HEK293 (cell line): ENCODE measurements around the gene FADS3.

Source experiments
- BCL11A ChIP-seq: fragments of 450-650 bp; formaldehyde crosslinking; IDR thresholded peaks from 2 replicates; pipeline ENCODE4 v1.5.1; 2016; ENCODE audit warnings: low read depth, missing biosample characterization, missing genetic modification characterization
- ZBTB1 ChIP-seq: fragments of 450-650 bp; formaldehyde crosslinking; IDR thresholded peaks from 2 replicates; pipeline ENCODE4 v1.5.1; 2016; ENCODE audit warnings: missing biosample characterization, missing genetic modification characterization
- ZBTB7A ChIP-seq: fragments of 450-650 bp; formaldehyde crosslinking; IDR thresholded peaks from 2 replicates; pipeline ENCODE4 v1.5.1; 2016; ENCODE audit warnings: low read depth, missing biosample characterization, missing genetic modification characterization
- ZFP69B ChIP-seq: fragments of 450-650 bp; formaldehyde crosslinking; IDR thresholded peaks from 2 replicates; pipeline ENCODE4 v1.5.1; 2016; ENCODE audit warnings: missing biosample characterization, missing genetic modification characterization
- ZNF157 ChIP-seq: fragments of 450-650 bp; formaldehyde crosslinking; IDR thresholded peaks from 2 replicates; pipeline ENCODE4 v1.5.1; 2016; ENCODE audit warnings: missing biosample characterization, missing genetic modification characterization
- ZNF175 ChIP-seq: fragments of 450-650 bp; formaldehyde crosslinking; IDR thresholded peaks from 2 replicates; pipeline ENCODE4 v1.5.1; 2016; ENCODE audit warnings: missing biosample characterization, missing genetic modification characterization
- ZNF274 ChIP-seq, 2 experiments: fragments of 200-500 bp in 1 of 2; fragments of 450-650 bp in 1 of 2; sonication (Bioruptor generic) in 1 of 2; formaldehyde crosslinking in 1 of 2; IDR thresholded peaks; 2 replicates each; pipeline versions ENCODE4 v1.5.1 to v1.6.1; 2014 to 2016; ENCODE audit warnings: borderline replicate concordance in 1 of 2, inconsistent platforms in 1 of 2, low read length in 1 of 2, missing biosample characterization in 1 of 2, missing genetic modification characterization in 1 of 2
- ZNF280D ChIP-seq: fragments of 450-650 bp; formaldehyde crosslinking; IDR thresholded peaks from 2 replicates; pipeline ENCODE4 v1.5.1; 2016; ENCODE audit warnings: missing biosample characterization, missing genetic modification characterization
- ZNF791 ChIP-seq: fragments of 450-650 bp; formaldehyde crosslinking; IDR thresholded peaks from 2 replicates; pipeline ENCODE4 v1.5.1; 2016; ENCODE audit warnings: missing biosample characterization, missing genetic modification characterization
- TF ChIP-seq, protein P1 (sequence below): fragments of 450-650 bp; formaldehyde crosslinking; IDR thresholded peaks from 2 replicates; pipeline ENCODE4 v1.5.1; 2016; ENCODE audit warnings: missing biosample characterization, missing genetic modification characterization
- TF ChIP-seq, protein P2 (sequence below): fragments of 450-650 bp; formaldehyde crosslinking; IDR thresholded peaks from 2 replicates; pipeline ENCODE4 v1.5.1; 2016; ENCODE audit warnings: missing biosample characterization, missing genetic modification characterization
- TF ChIP-seq, protein P3 (sequence below): fragments of 450-650 bp; formaldehyde crosslinking; IDR thresholded peaks from 2 replicates; pipeline ENCODE4 v1.5.1; 2016; ENCODE audit warnings: missing biosample characterization, missing genetic modification characterization, borderline replicate concordance

GRCh38 chr11:61873588-61874376 lies 17.6 kb downstream of the FADS3 start:
- TF ChIP-seq ZNF280D (tag by site-specific recombination) (no peak), ZNF274 (IDR thresholded peaks at IDR 0.05; ENCODE audit: low read length) (no peak), ZNF274 (tag by site-specific recombination; IDR thresholded peaks at IDR 0.05; ENCODE audit: borderline replicate concordance) (no peak), ZBTB1 (no peak), ZFP69B (tag by site-specific recombination) (no peak), ZNF175 (tag by site-specific recombination) (no peak), ZBTB7A (tag by site-specific recombination) (no peak), BCL11A (no peak), ZNF791 (tag by site-specific recombination) (no peak), ZNF157 (no peak)
- TF ChIP-seq, protein P1, sequence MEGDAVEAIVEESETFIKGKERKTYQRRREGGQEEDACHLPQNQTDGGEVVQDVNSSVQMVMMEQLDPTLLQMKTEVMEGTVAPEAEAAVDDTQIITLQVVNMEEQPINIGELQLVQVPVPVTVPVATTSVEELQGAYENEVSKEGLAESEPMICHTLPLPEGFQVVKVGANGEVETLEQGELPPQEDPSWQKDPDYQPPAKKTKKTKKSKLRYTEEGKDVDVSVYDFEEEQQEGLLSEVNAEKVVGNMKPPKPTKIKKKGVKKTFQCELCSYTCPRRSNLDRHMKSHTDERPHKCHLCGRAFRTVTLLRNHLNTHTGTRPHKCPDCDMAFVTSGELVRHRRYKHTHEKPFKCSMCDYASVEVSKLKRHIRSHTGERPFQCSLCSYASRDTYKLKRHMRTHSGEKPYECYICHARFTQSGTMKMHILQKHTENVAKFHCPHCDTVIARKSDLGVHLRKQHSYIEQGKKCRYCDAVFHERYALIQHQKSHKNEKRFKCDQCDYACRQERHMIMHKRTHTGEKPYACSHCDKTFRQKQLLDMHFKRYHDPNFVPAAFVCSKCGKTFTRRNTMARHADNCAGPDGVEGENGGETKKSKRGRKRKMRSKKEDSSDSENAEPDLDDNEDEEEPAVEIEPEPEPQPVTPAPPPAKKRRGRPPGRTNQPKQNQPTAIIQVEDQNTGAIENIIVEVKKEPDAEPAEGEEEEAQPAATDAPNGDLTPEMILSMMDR (tag by site-specific recombination), result no peak
- TF ChIP-seq, protein P2, sequence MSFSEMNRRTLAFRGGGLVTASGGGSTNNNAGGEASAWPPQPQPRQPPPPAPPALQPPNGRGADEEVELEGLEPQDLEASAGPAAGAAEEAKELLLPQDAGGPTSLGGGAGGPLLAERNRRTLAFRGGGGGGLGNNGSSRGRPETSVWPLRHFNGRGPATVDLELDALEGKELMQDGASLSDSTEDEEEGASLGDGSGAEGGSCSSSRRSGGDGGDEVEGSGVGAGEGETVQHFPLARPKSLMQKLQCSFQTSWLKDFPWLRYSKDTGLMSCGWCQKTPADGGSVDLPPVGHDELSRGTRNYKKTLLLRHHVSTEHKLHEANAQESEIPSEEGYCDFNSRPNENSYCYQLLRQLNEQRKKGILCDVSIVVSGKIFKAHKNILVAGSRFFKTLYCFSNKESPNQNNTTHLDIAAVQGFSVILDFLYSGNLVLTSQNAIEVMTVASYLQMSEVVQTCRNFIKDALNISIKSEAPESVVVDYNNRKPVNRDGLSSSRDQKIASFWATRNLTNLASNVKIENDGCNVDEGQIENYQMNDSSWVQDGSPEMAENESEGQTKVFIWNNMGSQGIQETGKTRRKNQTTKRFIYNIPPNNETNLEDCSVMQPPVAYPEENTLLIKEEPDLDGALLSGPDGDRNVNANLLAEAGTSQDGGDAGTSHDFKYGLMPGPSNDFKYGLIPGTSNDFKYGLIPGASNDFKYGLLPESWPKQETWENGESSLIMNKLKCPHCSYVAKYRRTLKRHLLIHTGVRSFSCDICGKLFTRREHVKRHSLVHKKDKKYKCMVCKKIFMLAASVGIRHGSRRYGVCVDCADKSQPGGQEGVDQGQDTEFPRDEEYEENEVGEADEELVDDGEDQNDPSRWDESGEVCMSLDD (tag by site-specific recombination), result no peak
- TF ChIP-seq, protein P3, sequence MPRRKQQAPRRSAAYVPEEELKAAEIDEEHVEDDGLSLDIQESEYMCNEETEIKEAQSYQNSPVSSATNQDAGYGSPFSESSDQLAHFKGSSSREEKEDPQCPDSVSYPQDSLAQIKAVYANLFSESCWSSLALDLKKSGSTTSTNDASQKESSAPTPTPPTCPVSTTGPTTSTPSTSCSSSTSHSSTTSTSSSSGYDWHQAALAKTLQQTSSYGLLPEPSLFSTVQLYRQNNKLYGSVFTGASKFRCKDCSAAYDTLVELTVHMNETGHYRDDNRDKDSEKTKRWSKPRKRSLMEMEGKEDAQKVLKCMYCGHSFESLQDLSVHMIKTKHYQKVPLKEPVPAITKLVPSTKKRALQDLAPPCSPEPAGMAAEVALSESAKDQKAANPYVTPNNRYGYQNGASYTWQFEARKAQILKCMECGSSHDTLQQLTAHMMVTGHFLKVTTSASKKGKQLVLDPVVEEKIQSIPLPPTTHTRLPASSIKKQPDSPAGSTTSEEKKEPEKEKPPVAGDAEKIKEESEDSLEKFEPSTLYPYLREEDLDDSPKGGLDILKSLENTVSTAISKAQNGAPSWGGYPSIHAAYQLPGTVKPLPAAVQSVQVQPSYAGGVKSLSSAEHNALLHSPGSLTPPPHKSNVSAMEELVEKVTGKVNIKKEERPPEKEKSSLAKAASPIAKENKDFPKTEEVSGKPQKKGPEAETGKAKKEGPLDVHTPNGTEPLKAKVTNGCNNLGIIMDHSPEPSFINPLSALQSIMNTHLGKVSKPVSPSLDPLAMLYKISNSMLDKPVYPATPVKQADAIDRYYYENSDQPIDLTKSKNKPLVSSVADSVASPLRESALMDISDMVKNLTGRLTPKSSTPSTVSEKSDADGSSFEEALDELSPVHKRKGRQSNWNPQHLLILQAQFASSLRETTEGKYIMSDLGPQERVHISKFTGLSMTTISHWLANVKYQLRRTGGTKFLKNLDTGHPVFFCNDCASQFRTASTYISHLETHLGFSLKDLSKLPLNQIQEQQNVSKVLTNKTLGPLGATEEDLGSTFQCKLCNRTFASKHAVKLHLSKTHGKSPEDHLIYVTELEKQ (tag by site-specific recombination), result no peak
